Activated B cell treated with CpG ODN at 0.5 μM for 24 hours (primary cell): ENCODE measurements around the gene GPRC5C. TPM values are rescaled to one million over a fixed set of nuclear protein-coding genes. Genes with fewer than 3 reads are reported as not detected.
"Not testable (repeated sequence)": the region's sequence is repeated elsewhere in the genome, so short reads cannot be mapped to it uniquely, and the experiment has no call there.

ENCODE experiments used
- ATAC-seq: fragments of 200-7000 bp; cut with Tn5 transposase; one replicate; pipeline ENCODE4 v1.10.0; 2021; ENCODE audit warnings: low read depth, mild to moderate bottlenecking, moderate library complexity
- CTCF ChIA-PET: fragments of 350-600 bp; sonication (Branson Sonifier 250); formaldehyde crosslinking; loops from one replicate; lab custom pipeline; 2021; ENCODE audit warnings: antibody characterized with exemption; lab: Charles Lee
- POLR2A ChIA-PET: fragments of 350-600 bp; sonication (Branson Sonifier 250); formaldehyde crosslinking; loops from one replicate; lab custom pipeline; 2021; ENCODE audit warnings: antibody characterized with exemption; lab: Charles Lee
- DNase-seq: peaks from one replicate; pipeline ENCODE4 v3.0.0; 2022
- H3K27ac Mint-ChIP-seq: one replicate; pipeline ENCODE4 v1.8.0; 2020; ENCODE audit warnings: mixed read lengths
- H3K27me3 Mint-ChIP-seq: one replicate; pipeline ENCODE4 v1.8.0; 2021; ENCODE audit warnings: mixed read lengths
- H3K36me3 Mint-ChIP-seq: one replicate; pipeline ENCODE4 v1.8.0; 2021; ENCODE audit warnings: low read depth, mixed read lengths
- H3K4me1 Mint-ChIP-seq: one replicate; pipeline ENCODE4 v1.8.0; 2021; ENCODE audit warnings: mixed read lengths
- H3K4me3 Mint-ChIP-seq: one replicate; pipeline ENCODE4 v1.8.0; 2020; ENCODE audit warnings: mild to moderate bottlenecking, mixed read lengths
- H3K9me3 Mint-ChIP-seq: one replicate; pipeline ENCODE4 v1.8.0; 2020; ENCODE audit warnings: mixed read lengths
- CTCF ChIP-seq: fragments of 200-600 bp; IDR thresholded peaks from one replicate; pipeline ENCODE4 v1.8.0; 2022; ENCODE audit warnings: antibody characterized with exemption, mild to moderate bottlenecking
- intact Hi-C: fragments of 100-400 bp; cut with micrococcal nuclease; formaldehyde crosslinking; loops from one replicate; pipeline ENCODE4 v1.15.1; 2024
- total RNA-seq: library from RNA; stranded (reverse); gene quantifications from 2 replicates; pipeline ENCODE4 v1.2.3, GENCODE V29; 2022

The GPRC5C gene
- total RNA-seq, 1 donor from 2014 or later = 17.0 TPM

- no peak overlapping the region for H3K4me3 Mint-ChIP-seq
- no peaks in the 10 kb centered on the region for H3K4me1 Mint-ChIP-seq
- no peak overlapping the region for H3K27ac Mint-ChIP-seq
- ChIA-PET CTCF (no interaction called here), POLR2A (no interaction called here)
- TF ChIP-seq CTCF = no peak
- no peak for ATAC-seq
- H3K9me3 Mint-ChIP-seq = peaks cover 5% of the 10 kb centered on the region
- intact Hi-C loops = no loop called here
- H3K27me3 Mint-ChIP-seq = peaks cover 7% of the 10 kb centered on the region
- H3K36me3 Mint-ChIP-seq = no peaks in the 10 kb centered on the region
- no peak for DNase-seq
These were observed 35.3 kb upstream of the GPRC5C start for GRCh38 chr17:74396567-74396966.

- no peak for TF ChIP-seq CTCF
- Mint-ChIP-seq H3K9me3 (peaks cover 5% of the 10 kb centered on the region), H3K36me3 (no peaks in the 10 kb centered on the region), H3K4me3 (no peak overlapping the region), H3K27me3 (peaks cover 6% of the 10 kb centered on the region), H3K27ac (no peak overlapping the region), H3K4me1 (no peaks in the 10 kb centered on the region)
- no peak for DNase-seq
- intact Hi-C loops = no loop called here
- ATAC-seq = no peak
- CTCF ChIA-PET = no interaction called here
- POLR2A ChIA-PET = interaction anchor here (0.7 kb wide), 1 partner anchor 66 kb away, joined by 3 read pairs; no protein-coding TSS in a partner anchor
These were observed 29.8 kb upstream of the GPRC5C start for GRCh38 chr17:74402048-74402447.

GRCh38 chr17:74403512-74404137 is 28.3 kb upstream of the GPRC5C start:
- Mint-ChIP-seq H3K27ac (no peak overlapping the region), H3K4me3 (no peak overlapping the region), H3K36me3 (no peaks in the 10 kb centered on the region), H3K9me3 (peaks cover 5% of the 10 kb centered on the region), H3K27me3 (peaks cover 6% of the 10 kb centered on the region), H3K4me1 (no peaks in the 10 kb centered on the region)
- POLR2A ChIA-PET = no interaction called here
- ATAC-seq = no peak
- intact Hi-C loops = no loop called here
- DNase-seq = no peak
- no peak for TF ChIP-seq CTCF
- CTCF ChIA-PET = no interaction called here

- H3K9me3 Mint-ChIP-seq = peaks cover 5% of the 10 kb centered on the region
- no peak overlapping the region for H3K27ac Mint-ChIP-seq
- no peak for DNase-seq
- H3K4me3 Mint-ChIP-seq = no peak overlapping the region
- intact Hi-C loops = no loop called here
- no peak for TF ChIP-seq CTCF
- no peaks in the 10 kb centered on the region for H3K4me1 Mint-ChIP-seq
- no peak for ATAC-seq
- CTCF ChIA-PET = no interaction called here
- peaks cover 5% of the 10 kb centered on the region for H3K27me3 Mint-ChIP-seq
- no peaks in the 10 kb centered on the region for H3K36me3 Mint-ChIP-seq
- POLR2A ChIA-PET = no interaction called here
These were observed 27.7 kb upstream of the GPRC5C start for GRCh38 chr17:74404218-74404617.

- ATAC-seq = no peak
- H3K9me3 Mint-ChIP-seq = peaks cover 3% of the 10 kb centered on the region
- peaks cover 5% of the 10 kb centered on the region for H3K27me3 Mint-ChIP-seq
- no peak for DNase-seq
- H3K4me1 Mint-ChIP-seq = no peaks in the 10 kb centered on the region
- no peaks in the 10 kb centered on the region for H3K36me3 Mint-ChIP-seq
- ChIA-PET CTCF (no interaction called here), POLR2A (no interaction called here)
- intact Hi-C loops = no loop called here
- H3K27ac Mint-ChIP-seq = no peak overlapping the region
- no peak for TF ChIP-seq CTCF
- H3K4me3 Mint-ChIP-seq = no peak overlapping the region
These were observed 27.1 kb upstream of the GPRC5C start for GRCh38 chr17:74404789-74405188.

- ATAC-seq, H3K9me3 Mint-ChIP-seq, DNase-seq, intact Hi-C loops, H3K36me3 Mint-ChIP-seq, H3K4me1 Mint-ChIP-seq, POLR2A ChIA-PET, H3K27ac Mint-ChIP-seq, H3K27me3 Mint-ChIP-seq, CTCF ChIA-PET, H3K4me3 Mint-ChIP-seq: not testable (repeated sequence)
These were observed 26.6 kb upstream of the GPRC5C start for GRCh38 chr17:74405311-74405710.
